GM18507 (cell line): ENCODE measurements around the gene TMEM82.

Source experiments
- DNase-seq: peaks from one replicate; pipeline ENCODE4 v3.0.0; 2011; ENCODE audit warnings: low read depth; ENCODE audit not compliant: insufficient read length; ENCODE audit errors: extremely low spot score
- FAIRE-seq: peaks from 2 replicates; lab custom pipeline; 2011; peaks lifted over from hg19 to GRCh38; lab: Jason Lieb, UNC

TMEM82 gene

DNA sequence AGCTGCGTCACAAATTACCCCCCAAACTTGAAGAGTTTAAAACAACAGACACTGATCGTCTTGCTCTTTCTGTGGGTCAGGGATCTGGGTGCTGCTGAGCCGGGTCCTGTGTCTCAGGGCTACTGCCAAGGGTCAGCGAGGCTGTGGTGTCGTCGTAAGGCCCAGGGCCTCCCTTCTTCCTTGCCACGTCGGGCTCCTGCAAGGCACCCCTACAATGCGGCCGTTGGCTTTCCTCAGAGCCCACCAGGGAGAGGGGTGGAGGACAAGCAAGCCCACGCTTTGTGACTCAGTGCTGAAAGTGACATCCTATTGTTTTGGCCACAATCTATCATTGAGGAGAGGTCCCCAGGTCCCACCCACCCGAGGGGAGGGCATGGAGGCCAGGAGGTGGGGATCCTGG lies 8.6 kb downstream of the TMEM82 start:
- DNase-seq: no peak
- FAIRE-seq: no peak

- FAIRE-seq: no peak
- DNase-seq: no peak
Measured at GRCh38 chr1:15751717-15752116, 9.4 kb downstream of the TMEM82 start.

GRCh38 chr1:15753776-15754175 lies 11.5 kb downstream of the TMEM82 start:
- DNase-seq: no peak
- FAIRE-seq: no peak

GRCh38 chr1:15755021-15755645 lies 12.8 kb downstream of the TMEM82 start:
- DNase-seq (no peak), FAIRE-seq (no peak)

GRCh38 chr1:15755646-15756040 lies 13.3 kb downstream of the TMEM82 start:
- DNase-seq (no peak), FAIRE-seq (no peak)

DNA sequence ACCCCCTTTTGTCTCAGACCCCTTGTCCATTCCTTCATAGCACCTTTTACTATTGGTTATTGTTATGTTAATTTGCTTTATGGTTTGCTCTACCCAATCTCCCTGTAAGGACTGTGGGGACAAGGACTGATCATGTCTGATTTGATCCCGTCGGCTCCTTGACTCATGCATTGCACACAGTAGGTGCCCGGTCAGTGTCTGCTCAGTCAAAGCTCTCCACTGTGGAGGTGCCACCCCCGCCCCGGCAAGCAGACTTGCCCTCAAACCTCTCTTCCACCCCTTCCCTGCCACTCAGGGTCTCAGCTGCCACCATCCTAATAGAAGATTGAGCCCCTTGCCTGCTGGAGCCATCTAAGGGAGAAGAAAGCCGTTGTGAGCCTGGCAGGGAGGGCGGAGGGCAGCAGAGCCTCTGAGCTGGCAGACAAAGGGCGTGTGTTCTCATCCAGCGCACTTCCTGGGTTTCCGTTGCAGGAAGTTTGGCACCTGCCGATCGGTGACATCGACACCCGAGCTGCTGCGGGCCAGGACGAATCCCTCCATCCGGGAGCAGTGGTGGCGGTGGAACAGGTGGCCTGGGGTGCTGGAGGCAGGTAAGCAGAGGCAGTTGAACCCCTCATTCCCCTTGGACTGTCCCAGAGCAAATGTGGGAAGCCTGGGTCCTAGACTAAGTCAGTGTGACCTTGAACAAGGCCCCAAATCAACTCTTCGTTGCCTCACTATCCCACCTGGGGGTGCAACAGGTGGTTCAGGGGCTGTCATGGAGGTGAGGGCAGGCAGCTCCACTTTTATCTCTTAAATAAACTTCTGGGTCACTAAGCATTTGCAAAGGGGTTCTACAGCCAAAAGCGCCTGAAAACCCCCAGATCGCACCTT lies 14.1 kb downstream of the TMEM82 start:
- DNase-seq (no peak), FAIRE-seq (no peak)

- DNase-seq (no peak), FAIRE-seq (no peak)
Measured at GRCh38 chr1:15757016-15757543, 14.8 kb downstream of the TMEM82 start.

GRCh38 chr1:15757575-15758342 lies 15.5 kb downstream of the TMEM82 start:
- DNase-seq (no peak), FAIRE-seq (no peak)

DNA sequence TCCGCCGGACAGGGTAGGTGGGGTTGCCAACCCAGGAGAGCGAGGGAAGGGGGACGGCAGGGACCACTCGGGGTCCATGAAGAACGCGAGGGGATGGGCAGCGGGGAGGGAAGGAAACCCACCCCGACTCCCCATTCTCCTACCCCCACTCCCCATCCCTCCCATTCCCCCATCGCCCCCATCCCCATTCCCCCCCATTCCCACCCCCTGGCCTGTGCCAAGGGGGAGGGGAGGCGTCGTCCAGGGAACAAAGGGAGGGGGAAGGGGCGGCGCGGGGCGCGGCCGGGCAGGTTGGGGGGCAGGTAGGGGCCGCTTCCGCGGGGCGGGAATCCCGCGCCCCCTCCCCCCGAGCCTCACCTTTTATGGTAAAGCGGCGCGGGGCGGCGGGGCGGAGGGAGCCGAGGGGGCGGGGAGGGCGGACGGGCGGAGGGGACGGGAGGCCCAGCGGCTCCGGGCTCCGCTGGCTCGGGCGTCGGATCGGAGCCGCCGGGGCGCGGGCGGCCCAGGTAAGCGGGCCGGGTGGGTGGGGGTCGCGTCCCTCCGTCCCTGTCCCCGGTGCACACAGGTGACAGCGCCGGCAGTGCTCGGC lies 16.1 kb downstream of the TMEM82 start, which contains the start of gene FBLIM1:
Gene FBLIM1 (plus strand): TSS at position 453 of the 589 bp plus-strand sequence. CDS start 6,189 bp downstream, outside the sequence.
- DNase-seq (no peak), FAIRE-seq (no peak)

- DNase-seq: no peak
- FAIRE-seq: no peak
Measured at GRCh38 chr1:15758953-15759661, 16.8 kb downstream of the TMEM82 start.

DNA sequence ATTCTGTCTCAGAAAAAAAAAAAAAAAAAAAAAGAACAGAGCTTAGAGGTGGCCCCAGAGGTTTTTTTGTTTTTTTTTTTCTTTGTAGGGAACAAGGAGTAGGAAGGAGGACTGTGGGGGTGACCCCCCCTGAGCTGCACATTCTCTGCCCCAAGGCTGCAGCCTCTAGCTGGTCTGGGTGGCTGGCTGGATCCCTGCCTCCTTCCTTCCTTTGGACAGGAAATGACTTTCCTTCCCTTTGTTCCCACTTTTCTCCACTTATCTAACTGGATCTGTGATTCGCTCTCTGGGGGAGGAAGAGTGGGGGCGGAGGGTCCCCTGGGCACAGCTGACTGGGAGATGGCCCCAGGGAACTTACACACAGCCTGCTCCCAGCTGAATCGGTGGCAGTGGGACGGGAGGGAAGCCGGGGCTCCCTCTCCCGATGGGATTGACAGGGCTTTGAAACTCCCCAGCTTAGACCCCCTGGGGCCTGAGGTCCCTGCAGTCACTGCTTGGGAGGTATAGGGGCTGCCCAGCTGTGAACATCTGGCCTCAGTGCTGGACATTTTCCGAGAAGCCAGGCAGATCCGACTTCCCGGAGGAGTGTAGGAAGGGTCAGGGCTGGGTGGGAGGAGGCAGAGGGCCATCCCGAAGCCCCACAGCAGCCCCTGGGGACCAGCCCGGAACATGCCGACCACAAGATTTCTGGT lies 18.4 kb downstream of the TMEM82 start:
- no peak for DNase-seq
- no peak for FAIRE-seq

GRCh38 chr1:15761366-15762128 lies 19.2 kb downstream of the TMEM82 start:
- FAIRE-seq: no peak
- DNase-seq: no peak

GRCh38 chr1:15762546-15762945 lies 20.2 kb downstream of the TMEM82 start:
- DNase-seq (no peak), FAIRE-seq (no peak)

GRCh38 chr1:15764269-15764764 lies 22.0 kb downstream of the TMEM82 start:
- FAIRE-seq: no peak
- no peak for DNase-seq

DNA sequence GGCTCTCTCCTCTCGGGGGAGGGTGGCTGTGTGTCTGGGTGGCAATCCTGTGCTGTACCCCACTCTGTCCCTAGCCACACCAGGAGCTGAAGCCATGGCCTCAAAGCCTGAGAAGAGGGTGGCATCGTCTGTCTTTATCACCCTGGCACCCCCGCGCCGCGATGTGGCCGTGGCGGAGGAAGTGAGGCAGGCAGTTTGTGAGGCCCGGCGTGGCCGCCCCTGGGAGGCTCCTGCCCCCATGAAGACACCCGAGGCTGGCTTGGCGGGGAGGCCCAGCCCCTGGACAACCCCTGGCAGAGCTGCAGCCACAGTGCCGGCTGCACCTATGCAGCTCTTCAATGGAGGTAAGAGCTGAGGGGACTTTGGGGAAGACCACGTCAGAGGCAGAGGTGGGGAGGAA lies 22.6 kb downstream of the TMEM82 start:
- DNase-seq: no peak
- FAIRE-seq: no peak

GRCh38 chr1:15765495-15766194 lies 23.3 kb downstream of the TMEM82 start:
- no peak for FAIRE-seq
- DNase-seq: no peak

DNA sequence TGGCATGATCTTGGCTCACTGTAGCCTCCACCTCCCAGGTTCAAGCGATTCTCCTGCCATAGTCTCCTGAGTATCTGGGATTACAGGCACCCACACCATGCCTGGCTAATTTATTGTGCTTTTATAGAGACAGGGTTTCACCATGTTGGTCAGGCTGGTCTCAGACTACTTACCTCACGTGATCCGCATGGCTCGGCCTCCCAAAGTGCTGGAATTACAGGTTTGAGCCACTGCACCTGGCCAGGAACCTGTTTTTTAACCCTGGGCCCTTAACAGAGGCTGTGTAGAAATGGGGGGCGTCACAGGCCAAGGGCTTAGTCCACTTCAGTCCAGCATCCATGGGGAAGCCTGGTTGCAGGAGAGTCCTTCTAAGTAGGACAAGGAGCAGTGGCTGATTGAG lies 25.6 kb downstream of the TMEM82 start:
- FAIRE-seq: no peak
- no peak for DNase-seq
